ENCODE data around the gene PLA2G4B. TPM values are rescaled to one million over a fixed set of nuclear protein-coding genes. Genes with fewer than 3 reads are reported as not detected.

The PLA2G4B gene
- total and polyA plus RNA-seq, 2 donors (not counting 1 experiment from before 2014, with no cell fraction given), result 22.6 to 33.2 TPM

GRCh38 chr15:41856716-41857115 lies 18.1 kb downstream of the PLA2G4B start:
- no peak overlapping the region for H3K27ac Mint-ChIP-seq
- TF ChIP-seq CTCF (IDR thresholded peaks at IDR 0.05), result no peak
- TF ChIP-seq EZH2 (IDR thresholded peaks at IDR 0.05; ENCODE audit: borderline replicate concordance, insufficient read depth, low read depth, low read length, poor library complexity, severe bottlenecking), result no peak
- no peaks in the 10 kb centered on the region for H3K4me1 Mint-ChIP-seq

GRCh38 chr15:41857316-41857715 lies 18.7 kb downstream of the PLA2G4B start:
- Histone ChIP-seq H3K9ac (ENCODE audit: low read length) (no peak overlapping the region), H3K9me3 (ENCODE audit: control extremely low read depth in 1 of 3, control insufficient read depth in 2 of 3, insufficient read depth in 1 of 3, low read length in 2 of 3) (no peaks in the 10 kb centered on the region)
- H3K27ac Mint-ChIP-seq, result no peak overlapping the region

More at GRCh38 chr15:41856716-41857115, 18.1 kb downstream of the PLA2G4B start:
- Histone ChIP-seq H3K27ac (ENCODE audit: low read length in 2 of 2) (no peak overlapping the region), H3K4me2 (replicated peaks; ENCODE audit: low read depth, low read length, poor library complexity, severe bottlenecking) (no peak overlapping the region), H3K4me1 (ENCODE audit: control insufficient read depth in 2 of 2, insufficient read depth in 2 of 2, low read length in 2 of 2) (peaks cover 0 to 6% of the 10 kb centered on the region in 2 donors), H3K36me3 (replicated peaks in 1 of 2; ENCODE audit: control extremely low read depth in 1 of 2, control insufficient read depth in 1 of 2, extremely low read depth in 1 of 2, insufficient read depth in 2 of 2, low read length in 1 of 2) (no peaks in the 10 kb centered on the region), H2AFZ (ENCODE audit: insufficient read depth, low read depth, low read length, poor library complexity, severe bottlenecking) (no peak overlapping the region), H4K20me1 (ENCODE audit: control insufficient read depth, insufficient read depth, low read length, poor library complexity, severe bottlenecking) (no peaks in the 10 kb centered on the region), H3K9me3 (ENCODE audit: control extremely low read depth in 1 of 3, control insufficient read depth in 2 of 3, insufficient read depth in 1 of 3, low read length in 2 of 3) (no peaks in the 10 kb centered on the region), H3K79me2 (ENCODE audit: control insufficient read depth, insufficient read depth, low read length) (no peaks in the 10 kb centered on the region), H3K4me3 (ENCODE audit: control extremely low read depth in 1 of 5, extremely low read depth in 1 of 5, insufficient read depth in 1 of 5, low read depth in 2 of 5, low read length in 4 of 5) (no peak overlapping the region), H3K9ac (ENCODE audit: low read length) (no peak overlapping the region), H3K27me3 (replicated peaks in 1 of 4; ENCODE audit: control extremely low read depth in 1 of 4, control insufficient read depth in 3 of 4, insufficient read depth in 4 of 4, low read length in 3 of 4) (peaks cover 0 to 7% (median 0%) of the 10 kb centered on the region in 4 experiments)
- Mint-ChIP-seq H3K9me3 (ENCODE audit: insufficient read depth) (no peaks in the 10 kb centered on the region), H3K4me3 (no peak overlapping the region), H3K27me3 (no peaks in the 10 kb centered on the region)
- ChIA-PET CTCF (no interaction called here), POLR2A (no interaction called here)
- no peak for DNase-seq
- intact Hi-C loops (cut with micrococcal nuclease), result no loop called here
- WGBS (ENCODE audit: insufficient coverage), result 97% methylated on average over 12 of the region's 12 CpGs
- ATAC-seq (ENCODE audit: low read depth), result no peak

More at GRCh38 chr15:41857316-41857715, 18.7 kb downstream of the PLA2G4B start:
- TF ChIP-seq CTCF (IDR thresholded peaks at IDR 0.05) (no peak), EZH2 (IDR thresholded peaks at IDR 0.05; ENCODE audit: borderline replicate concordance, insufficient read depth, low read depth, low read length, poor library complexity, severe bottlenecking) (no peak)
- ChIA-PET CTCF (no interaction called here), POLR2A (no interaction called here)
- H2AFZ ChIP-seq (ENCODE audit: insufficient read depth, low read depth, low read length, poor library complexity, severe bottlenecking), result no peak overlapping the region
- 81% methylated on average over 4 of the region's 9 CpGs for WGBS (ENCODE audit: insufficient coverage)
- no peaks in the 10 kb centered on the region for H4K20me1 ChIP-seq (ENCODE audit: control insufficient read depth, insufficient read depth, low read length, poor library complexity, severe bottlenecking)
- ATAC-seq (ENCODE audit: low read depth), result no peak
- H3K27me3 ChIP-seq (replicated peaks in 1 of 4; ENCODE audit: control extremely low read depth in 1 of 4, control insufficient read depth in 3 of 4, insufficient read depth in 4 of 4, low read length in 3 of 4), result peaks cover 0 to 3% (median 0%) of the 10 kb centered on the region in 4 experiments
- peaks cover 0 to 6% of the 10 kb centered on the region in 2 donors for H3K4me1 ChIP-seq (ENCODE audit: control insufficient read depth in 2 of 2, insufficient read depth in 2 of 2, low read length in 2 of 2)
- H3K4me2 ChIP-seq (replicated peaks; ENCODE audit: low read depth, low read length, poor library complexity, severe bottlenecking), result no peak overlapping the region
- H3K36me3 ChIP-seq (replicated peaks in 1 of 2; ENCODE audit: control extremely low read depth in 1 of 2, control insufficient read depth in 1 of 2, extremely low read depth in 1 of 2, insufficient read depth in 2 of 2, low read length in 1 of 2), result no peaks in the 10 kb centered on the region
- no peak overlapping the region for H3K4me3 ChIP-seq (ENCODE audit: control extremely low read depth in 1 of 5, extremely low read depth in 1 of 5, insufficient read depth in 1 of 5, low read depth in 2 of 5, low read length in 4 of 5)
- Mint-ChIP-seq H3K4me1 (no peaks in the 10 kb centered on the region), H3K27me3 (no peaks in the 10 kb centered on the region), H3K9me3 (ENCODE audit: insufficient read depth) (no peaks in the 10 kb centered on the region), H3K4me3 (no peak overlapping the region)
- no peak overlapping the region for H3K27ac ChIP-seq (ENCODE audit: low read length in 2 of 2)
- intact Hi-C loops (cut with micrococcal nuclease), result no loop called here
- H3K79me2 ChIP-seq (ENCODE audit: control insufficient read depth, insufficient read depth, low read length), result no peaks in the 10 kb centered on the region
- no peak for DNase-seq
